HG02943 (cell line): ENCODE measurements around the gene GALNT18.

Experiments used
- ATAC-seq: cut with Tn5 transposase; IDR thresholded peaks from one replicate; pipeline ENCODE4 v1.9.1; 2021; ENCODE audit warnings: mild to moderate bottlenecking, low read depth, moderate library complexity; ENCODE audit not compliant: unreplicated experiment

The GALNT18 gene

DNA sequence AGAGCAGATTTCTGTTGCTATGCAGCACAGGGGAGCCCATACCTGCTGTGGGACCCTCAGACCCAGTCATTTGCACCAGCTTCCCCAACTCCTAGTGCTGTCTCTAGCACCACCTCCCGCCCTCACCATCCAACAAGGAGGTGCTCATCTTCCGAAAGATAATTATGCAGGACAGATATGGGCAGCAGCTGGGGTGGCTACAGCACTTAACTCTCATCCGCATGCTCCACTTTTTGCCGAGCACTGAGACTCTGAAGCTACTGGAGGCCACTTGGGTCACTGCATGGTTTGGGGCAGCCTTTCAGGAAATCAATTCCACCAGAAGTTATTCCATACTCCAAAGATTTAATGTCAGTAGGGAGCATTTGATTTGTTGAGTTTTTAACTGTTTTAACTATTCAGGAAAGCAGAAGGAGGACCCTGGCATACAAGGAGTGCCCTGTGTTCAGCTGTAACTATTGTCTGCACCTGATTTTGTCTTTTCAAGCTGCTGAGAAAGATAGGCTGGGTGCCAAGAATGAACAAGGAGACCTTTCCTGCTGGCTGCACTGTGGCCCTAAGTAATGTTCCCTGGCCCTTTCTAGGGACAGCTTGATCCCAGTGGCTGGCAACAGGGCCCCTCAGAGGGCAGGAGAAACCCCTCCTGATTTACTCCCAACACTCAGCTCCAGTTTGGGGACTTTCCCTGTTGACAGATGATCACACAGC is 201.5 kb downstream of the GALNT18 start:
- ATAC-seq: no peak

DNA sequence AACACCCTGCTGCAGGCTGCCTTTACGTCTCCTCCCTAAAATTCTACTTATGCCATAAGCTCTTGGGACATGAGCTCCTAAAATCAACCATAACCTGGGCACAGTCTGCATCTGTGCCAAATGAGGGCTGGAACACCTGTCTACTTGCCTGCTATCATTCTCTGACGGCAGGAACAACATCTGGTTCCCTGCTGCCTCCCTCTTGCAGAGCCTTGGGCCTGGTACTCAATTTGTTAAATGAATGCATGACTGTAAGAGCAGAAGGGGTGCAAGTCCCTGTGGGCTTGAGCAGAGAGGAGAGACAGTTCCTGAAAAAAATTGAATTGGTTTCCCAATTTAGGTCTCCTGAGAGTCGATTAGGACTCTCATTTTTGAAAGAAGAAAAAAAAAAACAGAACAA is 202.1 kb downstream of the GALNT18 start:
- ATAC-seq: no peak

DNA sequence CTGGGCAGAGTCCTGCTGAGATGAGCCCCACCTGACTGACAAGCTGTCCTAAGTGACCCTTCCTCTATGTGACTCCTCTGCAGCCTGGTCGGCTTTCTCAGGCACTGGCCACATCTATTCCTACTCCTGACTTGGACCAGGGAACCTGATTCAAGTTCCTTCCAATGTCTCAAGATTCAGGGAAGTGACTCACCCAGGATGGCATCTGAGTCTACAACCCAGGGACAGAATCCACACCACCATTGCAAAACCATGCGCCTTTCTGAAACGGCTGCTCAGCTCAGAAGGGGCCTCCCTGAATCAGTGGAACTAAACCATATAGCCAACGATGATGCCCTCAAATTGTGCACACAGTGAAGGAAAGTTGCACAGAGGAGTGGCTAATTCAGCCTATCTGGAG is 204.9 kb downstream of the GALNT18 start:
- no peak for ATAC-seq

DNA sequence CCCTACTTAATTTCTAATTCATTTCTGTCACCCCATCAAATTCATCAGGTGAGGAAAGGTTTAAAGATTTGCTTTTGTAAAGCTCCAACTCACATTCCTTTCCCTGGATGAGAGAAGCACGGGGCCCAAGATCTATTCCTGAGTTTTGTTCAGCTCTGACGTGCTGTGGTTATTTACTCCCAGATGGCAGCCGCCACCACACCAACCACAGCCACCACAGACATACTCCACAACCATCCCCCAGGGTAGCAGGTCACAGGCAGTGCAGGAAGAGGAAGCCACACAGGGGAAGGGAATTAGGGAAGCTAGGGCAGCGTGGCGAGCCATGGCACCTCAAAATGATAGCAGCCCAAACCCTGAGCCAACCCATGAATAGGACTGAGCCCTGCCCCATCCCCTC is 205.3 kb downstream of the GALNT18 start:
- no peak for ATAC-seq

DNA sequence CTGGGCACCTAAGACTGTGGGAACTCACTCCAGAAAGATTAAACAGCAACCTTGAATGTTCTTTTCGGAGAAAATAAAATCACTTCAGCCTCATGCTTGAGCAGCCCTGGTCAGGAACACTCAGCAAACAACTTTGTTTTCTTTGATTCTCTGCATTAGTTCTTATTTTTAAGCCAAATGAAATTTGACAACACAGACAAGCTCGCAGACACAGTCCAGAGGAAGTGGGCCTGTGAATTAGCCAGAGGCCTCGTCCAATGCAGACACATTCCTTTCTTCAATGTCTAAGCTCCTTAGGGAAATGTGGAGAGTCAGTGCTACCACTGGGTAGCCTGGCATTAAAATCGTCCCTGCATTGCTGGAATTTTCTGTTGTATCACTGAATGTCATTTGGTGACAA is 205.9 kb downstream of the GALNT18 start:
- ATAC-seq: no peak

DNA sequence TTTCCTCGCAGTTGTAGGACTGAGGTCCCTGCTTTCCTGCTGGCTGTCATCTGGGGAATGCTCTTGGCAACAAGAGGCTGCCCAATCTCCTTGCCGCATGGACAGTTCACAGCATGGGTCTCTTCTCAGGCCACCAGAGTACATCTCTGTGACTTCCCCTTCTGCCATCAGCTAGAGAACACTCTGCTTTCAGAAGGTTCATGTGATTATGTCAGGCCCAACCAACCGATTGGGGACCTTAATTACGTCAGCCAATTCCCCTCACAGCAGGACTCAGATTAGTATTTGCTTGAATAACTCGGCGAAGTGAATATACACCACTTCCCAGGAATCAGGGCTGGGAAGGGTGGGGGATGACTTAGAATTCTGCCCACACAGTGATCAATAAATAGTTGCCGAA is 206.8 kb downstream of the GALNT18 start:
- ATAC-seq: no peak

DNA sequence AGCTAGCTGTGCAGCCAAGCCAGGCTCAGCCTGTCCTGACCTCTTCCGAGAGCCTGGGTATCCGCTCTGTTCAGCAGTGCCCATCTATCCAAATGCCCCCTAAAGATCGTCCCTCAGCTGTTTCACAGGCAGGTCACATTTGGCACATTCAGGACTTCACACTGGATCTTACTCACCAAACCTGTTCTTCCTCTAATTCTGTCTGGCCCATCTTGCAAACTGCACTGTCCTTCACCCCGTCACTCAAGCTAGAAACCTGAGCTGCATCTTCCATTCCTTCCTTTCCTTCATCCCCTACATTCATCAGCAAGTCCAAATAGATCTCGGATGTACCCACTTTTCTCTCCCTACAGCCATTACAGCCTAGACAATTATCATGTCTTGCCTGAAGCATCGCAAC is 208.0 kb downstream of the GALNT18 start:
- no peak for ATAC-seq

DNA sequence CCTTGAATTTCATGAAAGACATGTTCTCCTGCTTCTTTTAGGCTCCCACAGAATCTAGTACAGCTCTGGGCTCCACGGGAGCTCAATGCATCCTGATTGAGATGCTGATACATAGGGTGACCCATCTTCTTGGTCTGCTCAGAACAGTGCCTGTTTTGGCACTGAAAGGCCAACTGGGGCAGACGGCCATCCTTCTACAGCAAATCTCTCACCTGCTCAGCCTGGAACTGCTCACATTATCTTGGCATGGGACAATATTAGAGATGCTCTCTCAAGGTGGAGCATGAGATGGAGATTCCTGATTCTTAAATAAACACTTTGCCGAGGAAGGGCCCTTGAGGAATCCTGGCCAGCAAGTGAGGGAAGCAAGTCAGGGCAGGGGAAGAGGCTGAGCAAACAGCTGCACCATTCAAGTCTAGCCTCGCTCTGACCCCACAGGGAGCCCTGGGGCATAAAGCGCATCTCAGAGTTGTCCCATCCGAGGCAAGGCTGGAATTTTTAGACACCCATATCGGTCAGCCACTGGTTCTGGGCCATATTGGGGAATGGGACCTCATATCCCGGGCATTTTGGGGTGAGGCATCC is 210.3 kb downstream of the GALNT18 start:
- no peak for ATAC-seq

DNA sequence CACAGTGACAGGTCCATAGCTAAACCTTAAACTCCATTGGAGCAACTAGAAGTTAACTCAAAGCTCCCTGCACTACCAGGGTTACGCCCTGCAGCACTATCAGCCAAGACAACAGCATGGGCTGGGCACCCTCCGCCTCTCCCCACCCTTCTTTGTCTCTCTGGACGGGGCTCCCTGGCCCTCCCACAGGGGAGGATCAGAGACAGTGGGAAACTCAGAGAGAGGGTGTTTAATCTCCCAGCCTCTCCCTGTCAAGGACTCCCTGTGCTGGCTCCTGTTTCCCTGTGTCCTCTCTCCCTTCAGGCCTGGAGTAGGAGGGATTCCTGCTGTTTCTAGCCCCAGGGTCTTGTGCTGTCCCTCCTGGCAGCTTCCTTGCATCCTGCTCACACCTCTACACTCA is 211.9 kb downstream of the GALNT18 start:
- ATAC-seq: no peak

DNA sequence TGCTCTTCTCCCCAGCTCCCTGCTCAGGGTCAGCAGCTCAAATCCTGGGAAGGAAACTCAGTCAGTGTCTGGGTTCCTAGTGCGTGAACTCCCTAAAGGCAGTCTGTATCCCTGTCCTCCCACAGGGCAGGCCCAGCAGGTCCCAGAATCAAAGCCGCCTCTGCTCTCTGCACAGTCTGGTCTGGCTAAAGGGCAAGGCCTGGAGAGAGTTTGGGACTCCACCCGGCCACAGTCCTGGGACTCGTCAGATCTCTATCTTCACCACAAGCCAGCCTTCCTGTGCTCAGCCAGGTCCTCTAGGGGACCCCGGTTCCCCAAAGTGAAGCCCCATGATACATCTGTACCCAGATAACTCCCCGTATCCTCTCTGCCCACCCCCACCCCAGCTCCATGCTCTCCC is 212.6 kb downstream of the GALNT18 start:
- ATAC-seq: no peak

DNA sequence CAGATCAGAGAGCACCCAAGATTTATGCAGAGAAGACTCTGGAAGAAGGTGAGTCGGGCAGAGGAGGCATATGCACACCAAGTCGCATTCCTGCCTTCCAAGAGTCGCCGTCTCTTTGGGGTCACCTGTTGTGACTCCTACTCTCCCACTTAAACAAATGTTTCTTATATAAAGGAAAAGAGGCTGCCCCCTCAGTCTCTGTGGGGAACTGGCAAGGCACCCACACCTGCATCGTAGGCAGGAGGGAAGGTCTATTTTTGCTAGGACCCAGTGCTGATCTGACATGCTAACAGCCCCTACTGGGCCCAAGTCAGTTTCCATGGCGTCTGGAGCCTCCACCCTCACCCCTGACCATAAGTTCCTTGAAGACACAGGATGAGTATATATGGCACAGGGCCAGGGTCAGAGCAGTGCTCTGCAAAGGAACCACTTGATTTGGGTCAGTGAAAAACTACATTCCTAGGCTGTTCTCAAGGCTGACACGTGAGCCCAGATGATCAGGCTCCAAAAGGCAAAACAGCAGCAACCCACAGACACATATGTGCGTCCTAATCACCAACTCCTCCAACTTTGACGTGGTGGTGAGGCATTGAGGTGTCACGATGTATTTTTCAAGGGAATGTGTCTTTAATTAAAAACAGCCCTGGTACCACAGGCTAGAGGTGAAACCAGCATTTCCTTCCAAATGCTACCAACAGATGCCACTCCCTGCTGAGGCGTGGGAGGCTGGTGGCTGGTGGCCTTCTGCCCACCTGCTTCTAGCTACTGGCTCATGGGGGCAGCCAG is 213.2 kb downstream of the GALNT18 start:
- no peak for ATAC-seq

DNA sequence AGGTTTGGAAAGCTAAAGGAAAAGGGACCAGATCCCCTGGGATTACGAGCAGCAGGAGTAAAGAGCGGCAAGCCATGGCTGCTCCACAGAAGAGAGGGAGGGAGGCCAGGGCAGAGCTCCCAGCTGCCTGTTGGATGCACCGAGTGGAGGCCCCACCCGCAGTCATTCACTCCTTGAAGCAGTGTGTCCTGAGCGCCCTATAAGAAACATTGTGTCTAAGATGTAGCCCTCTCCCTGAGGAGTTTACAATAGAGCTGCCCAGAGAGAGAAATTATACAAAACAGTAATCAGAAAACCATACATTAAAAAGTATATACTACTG is 214.1 kb downstream of the GALNT18 start:
- ATAC-seq: no peak

DNA sequence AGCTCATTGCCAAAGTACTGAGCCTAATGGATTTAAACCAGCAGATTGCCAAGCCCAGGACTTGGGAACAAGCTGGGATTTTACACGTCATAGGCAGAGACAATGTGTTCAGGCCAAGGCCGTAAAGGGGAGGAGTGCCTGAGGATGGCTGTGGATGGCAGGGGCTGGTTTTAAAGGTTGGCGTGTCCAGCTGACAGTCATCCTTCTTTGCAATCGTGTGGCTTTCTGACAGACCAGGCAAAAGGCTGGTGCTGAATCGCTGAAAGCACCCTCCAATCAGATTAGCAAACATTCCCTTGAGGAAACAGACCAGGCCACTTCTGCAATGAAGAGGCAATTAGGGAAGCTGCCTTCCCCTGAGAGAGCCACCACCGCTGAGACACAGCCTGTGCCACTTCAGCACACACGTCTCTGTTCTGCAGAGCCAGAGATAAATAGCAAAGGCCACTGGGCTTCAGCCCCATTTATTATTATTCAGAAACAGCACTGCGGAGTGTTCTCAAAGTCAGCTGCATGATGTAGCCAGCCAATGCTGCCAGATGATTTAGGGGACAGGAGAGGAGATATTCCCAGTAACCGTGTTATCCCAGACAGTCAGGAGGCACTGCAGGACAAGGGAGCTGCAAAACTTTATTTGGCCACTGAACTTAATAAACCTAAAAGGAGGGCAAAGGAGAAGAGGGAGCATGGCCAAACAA is 214.6 kb downstream of the GALNT18 start:
- no peak for ATAC-seq

DNA sequence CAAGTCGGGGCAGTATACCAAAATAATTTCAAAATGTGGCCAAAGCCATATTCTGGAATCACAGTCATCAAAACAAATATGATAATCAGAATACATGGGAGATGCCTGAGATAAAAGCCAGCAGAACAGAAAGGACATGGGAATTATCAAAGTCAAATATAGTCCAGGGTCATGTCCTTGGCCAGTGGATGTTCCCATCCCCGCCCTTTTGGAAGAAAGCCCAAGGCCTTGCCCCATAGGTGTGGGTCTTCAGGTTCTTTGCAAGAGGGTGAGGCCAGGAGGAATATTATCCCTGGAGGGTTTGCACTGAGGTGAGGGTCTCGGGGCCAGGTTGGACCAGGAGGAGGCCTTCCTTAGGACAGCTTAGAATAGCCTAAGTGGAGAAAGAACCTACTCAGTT is 215.2 kb downstream of the GALNT18 start:
- ATAC-seq: no peak

DNA sequence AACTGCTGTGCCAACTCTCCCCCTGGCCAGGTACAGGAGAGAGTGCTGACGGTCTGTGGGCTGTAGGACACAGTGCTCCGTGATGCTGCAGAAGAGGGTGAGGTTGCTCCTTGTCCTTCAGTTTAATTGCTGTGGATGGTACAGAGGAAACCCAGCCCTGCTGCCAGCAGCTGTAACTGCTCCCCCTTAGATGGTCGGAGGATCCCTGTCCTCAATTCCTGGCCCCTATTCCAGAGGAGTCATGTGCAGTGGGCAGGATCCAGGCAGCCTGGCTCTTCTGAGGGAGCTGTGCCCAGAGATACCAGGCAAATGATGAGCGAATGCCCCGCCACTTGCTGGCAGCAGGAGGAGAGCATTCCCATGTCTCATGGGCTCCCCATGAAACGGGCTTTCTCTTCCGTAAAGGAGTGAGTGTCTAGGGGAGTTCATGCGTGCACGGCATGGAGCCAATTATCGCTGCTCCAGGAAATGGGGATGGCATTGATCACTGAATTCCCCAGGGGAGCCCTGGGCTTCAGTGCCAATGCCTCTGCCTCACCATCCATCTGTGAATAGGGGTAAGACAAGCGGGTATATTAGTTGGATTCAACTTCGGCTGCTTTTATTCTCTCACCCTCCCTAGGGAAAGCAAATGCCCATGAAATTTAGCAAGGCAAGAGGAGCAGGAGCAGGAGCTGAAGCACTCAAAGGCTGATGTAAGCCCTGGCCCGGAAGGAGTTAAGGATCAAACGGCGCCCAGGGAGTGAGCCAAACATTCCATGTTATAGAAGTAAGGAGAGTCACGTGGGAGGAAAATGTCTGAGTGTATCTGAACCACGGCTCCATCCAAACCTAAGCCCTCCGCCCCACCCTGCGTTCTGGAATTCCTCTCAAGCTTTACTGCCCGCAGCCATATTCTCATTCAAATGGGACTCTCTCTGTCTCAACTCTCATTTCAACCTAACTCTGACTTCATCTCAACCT is 217.8 kb downstream of the GALNT18 start:
- no peak for ATAC-seq

DNA sequence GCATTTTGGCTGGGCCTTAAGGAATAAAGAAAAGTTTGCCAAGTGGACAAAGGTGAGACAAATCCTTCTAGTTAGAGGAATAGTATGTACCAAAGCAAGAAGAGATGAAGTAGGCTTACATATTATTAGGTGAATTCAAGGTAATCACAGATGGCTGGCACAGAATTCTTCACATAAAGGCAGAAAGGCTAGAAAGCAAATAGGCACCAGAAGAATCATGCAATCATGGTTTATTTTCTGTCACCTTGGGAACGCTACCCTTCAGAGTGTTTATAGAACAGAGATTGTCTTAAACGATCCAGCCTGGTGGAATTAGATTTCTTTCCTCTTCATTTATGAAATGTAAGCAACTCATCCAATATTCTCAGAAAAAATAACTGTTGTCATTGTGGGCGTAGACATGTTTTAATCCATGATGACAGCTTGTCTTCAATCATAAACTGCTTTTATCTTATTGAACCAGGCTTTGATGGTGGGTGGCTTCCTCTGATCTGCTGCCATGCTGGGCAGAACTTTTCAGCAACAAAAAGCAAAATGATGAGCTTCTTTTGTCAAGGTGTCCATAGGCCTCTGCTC is 219.8 kb downstream of the GALNT18 start:
- ATAC-seq: no peak

DNA sequence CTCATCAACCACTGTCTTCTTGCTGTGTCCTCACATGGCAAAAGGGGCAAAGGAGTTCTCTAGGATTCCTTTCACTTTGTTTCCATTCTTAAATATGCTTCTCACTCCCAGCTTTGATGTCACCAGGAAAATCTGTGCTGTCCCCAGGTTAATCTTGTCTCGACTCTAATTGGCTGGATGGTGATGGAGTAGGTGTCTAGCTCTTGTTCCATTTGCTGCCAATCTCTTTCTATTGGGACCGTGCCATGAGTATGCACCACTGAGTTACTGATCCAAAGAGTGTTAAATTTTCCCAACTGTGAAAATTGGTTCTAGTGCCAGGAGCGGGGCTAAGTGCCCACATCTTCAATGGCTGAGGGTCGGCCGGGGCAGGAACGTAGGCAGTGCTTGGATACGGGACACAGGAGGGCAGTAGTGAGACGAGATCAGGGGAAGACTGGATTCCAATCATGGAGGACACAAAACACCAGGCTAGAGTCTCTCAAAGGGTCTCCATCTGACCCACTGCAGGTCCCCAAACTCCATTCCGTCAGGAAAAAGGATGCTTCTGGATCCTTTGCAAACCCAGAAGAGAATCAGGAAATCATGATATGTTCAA is 221.1 kb downstream of the GALNT18 start:
- no peak for ATAC-seq

DNA sequence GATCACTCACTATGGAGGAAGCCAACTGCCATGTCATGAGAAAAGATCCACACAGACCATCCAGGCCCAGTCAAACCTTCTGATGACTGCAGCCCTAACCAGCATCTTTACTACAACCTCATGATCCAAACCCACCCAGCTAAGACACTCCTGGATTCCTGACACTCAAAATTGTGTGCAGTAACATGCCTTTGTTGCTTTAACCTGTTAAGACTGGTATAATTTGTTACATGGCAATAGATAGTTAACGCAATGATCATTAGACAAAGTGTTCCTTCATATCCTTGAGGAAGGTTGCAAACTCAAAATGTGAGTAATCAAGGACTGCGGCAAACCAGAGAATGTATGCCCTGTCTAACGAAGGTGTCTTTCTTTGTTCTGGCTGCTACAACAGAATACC is 221.7 kb downstream of the GALNT18 start:
- ATAC-seq: no peak

DNA sequence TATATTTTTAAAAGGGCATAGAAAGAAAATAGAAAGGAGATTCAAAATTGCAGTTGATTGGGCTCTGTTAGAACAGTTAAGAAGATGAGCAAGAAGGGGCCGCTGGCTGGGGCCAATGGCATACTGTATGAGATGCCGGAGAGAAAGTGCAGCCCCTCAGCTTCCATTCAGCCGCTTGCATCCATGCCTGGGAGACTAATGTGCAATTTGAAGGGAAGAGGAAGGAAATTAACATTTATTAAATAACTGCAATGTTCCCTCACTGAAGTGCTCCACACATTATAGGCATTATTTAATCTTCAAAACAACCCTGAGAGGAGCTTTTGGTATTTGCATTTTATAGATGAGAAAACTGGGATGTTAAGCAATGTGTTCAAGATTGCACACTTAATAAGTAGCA is 224.0 kb downstream of the GALNT18 start:
- ATAC-seq: no peak

DNA sequence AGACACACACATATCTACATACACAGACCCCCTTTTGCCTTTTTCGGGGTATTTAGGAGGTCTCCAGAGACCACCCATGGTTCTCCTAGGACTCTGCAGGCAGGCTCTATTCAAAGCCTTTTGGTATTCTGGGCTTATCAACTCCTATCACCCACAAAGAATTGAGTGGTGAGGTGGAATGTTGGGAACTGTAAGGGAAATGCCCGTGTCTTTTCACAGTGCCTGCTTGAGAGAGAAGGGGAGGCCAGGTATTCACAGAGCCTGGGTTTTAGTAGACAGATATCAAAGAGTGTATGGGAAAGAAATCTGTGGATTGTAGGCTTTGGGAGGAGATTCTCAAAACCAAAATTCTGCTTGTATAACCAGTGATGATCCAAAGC is 224.8 kb downstream of the GALNT18 start:
- no peak for ATAC-seq
